Measurements from ENCODE around the gene TOX2. TPM values are rescaled to one million over a fixed set of nuclear protein-coding genes. Genes with fewer than 3 reads are reported as not detected.

The TOX2 gene
- total and polyA plus RNA-seq, 2 of the 4 experiments (the other 2 are of a cell fraction), result 1.3 to 17.5 TPM

DNA sequence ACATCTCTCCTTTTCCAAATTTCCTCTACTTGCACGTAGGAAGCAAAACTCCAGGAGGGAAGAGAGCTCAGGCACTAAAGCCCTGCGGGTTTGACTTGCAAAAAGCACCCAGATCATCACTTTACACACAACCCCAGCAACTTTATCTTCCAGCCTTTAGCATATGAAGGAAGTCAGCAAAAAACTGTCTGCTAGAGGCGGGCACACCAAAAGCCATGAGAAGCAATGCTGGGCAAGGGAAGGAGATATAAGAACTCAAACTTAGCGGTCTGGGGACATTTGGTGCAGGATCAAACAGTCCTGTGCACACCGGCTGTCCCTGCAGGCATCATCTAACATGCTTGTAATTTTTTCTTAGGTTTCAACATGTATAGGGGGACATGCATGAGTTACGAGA lies 159.0 kb downstream of the TOX2 start:
- Histone ChIP-seq H3K9me1 (ENCODE audit: insufficient read depth, low read length) (peaks cover 11% of the 10 kb centered on the region), H2BK120ac (ENCODE audit: low read depth, low read length) (no peak overlapping the region), H4K5ac (ENCODE audit: low read depth, low read length) (no peak overlapping the region), H3K27ac (ENCODE audit: insufficient read depth, low read length) (no peak overlapping the region), H2AK5ac (ENCODE audit: low read depth, low read length) (no peak overlapping the region), H2BK5ac (ENCODE audit: low read depth, low read length, poor library complexity, severe bottlenecking) (no peak overlapping the region), H3K4ac (ENCODE audit: low read depth, low read length) (no peak overlapping the region), H2AK9ac (replicated peaks; ENCODE audit: low read depth, low read length, poor library complexity) (no peak overlapping the region), H2BK20ac (ENCODE audit: low read depth, low read length) (no peak overlapping the region), H4K20me1 (ENCODE audit: insufficient read depth, low read length) (no peaks in the 10 kb centered on the region), H3K9me3 (ENCODE audit: control insufficient read depth, insufficient read depth, low read length) (no peaks in the 10 kb centered on the region), H3K36me3 (ENCODE audit: control insufficient read depth, insufficient read depth, low read length) (no peaks in the 10 kb centered on the region; the same call in 1 of the 2 replicates), H3K4me3 (ENCODE audit: insufficient read depth, low read depth, low read length) (no peak overlapping the region), H4K91ac (ENCODE audit: insufficient read depth, low read depth, low read length) (no peak overlapping the region), H3K4me2 (ENCODE audit: low read depth, low read length) (no peak overlapping the region), H3K79me1 (ENCODE audit: low read depth in 1 of 2, low read length in 2 of 2) (no peaks in the 10 kb centered on the region), H2AFZ (replicated peaks; ENCODE audit: low read length, poor library complexity) (no peak overlapping the region), H4K8ac (ENCODE audit: low read depth in 2 of 2, low read length in 2 of 2) (no peak overlapping the region), H3K56ac (ENCODE audit: extremely low read depth, insufficient read depth, low read length) (no peak overlapping the region), H3K27me3 (ENCODE audit: control insufficient read depth, insufficient read depth, low read length) (no peaks in the 10 kb centered on the region), H3K4me1 (ENCODE audit: control insufficient read depth, insufficient read depth, low read length) (peaks cover 4% of the 10 kb centered on the region), H2BK15ac (ENCODE audit: low read depth, low read length) (no peak overlapping the region), H3K14ac (replicated peaks; ENCODE audit: low read depth, low read length) (no peak overlapping the region), H3K9ac (ENCODE audit: low read depth, low read length) (no peak overlapping the region), H3K23ac (ENCODE audit: low read depth, low read length) (no peak overlapping the region), H3K18ac (ENCODE audit: low read depth, low read length) (no peak overlapping the region)
- DNase-seq (no peak), ATAC-seq (ENCODE audit: low read depth) (no peak)
- BruUV-seq (replicated peaks), result no TSS peak
- WGBS, 2 experiments (ENCODE audit: extremely low coverage in 2 of 2, insufficient read length in 1 of 2), result 100% methylated on average over 2 of the region's 6 CpGs; no CpG with 5 or more reads in 1 of the 2 experiments
- ChIA-PET POLR2A (ENCODE audit: unreplicated experiment) (no interaction called here), CTCF (no interaction called here)
- intact Hi-C loops (cut with micrococcal nuclease), result loop anchor here (10.0 kb wide), 1 partner anchor 129 kb away; no protein-coding TSS in a partner anchor
- in situ Hi-C loops (cut with MboI; ENCODE audit: low sequenced_read_pairs), result no loop called here
- dilution Hi-C loops (cut with HindIII; ENCODE audit: low sequenced_read_pairs, unreplicated experiment), result no loop called here
- TF ChIP-seq FOS (IDR thresholded peaks at IDR 0.05; ENCODE audit: low read depth, low read length), result no peak
- no peak for TF ChIP-seq POLR2A (IDR thresholded peaks at IDR 0.05; ENCODE audit: low read depth, low read length)
- TF ChIP-seq MAZ (IDR thresholded peaks at IDR 0.05; ENCODE audit: borderline replicate concordance, low read depth, low read length), result no peak
- no peak for TF ChIP-seq MXI1 (IDR thresholded peaks at IDR 0.05; ENCODE audit: borderline replicate concordance, low read depth, low read length)
- TF ChIP-seq RCOR1 (IDR thresholded peaks at IDR 0.05; ENCODE audit: insufficient replicate concordance, low read length), result no peak

Measured in IMR-90 (cell line).